ENCODE data around the gene INSM1.

DNA sequence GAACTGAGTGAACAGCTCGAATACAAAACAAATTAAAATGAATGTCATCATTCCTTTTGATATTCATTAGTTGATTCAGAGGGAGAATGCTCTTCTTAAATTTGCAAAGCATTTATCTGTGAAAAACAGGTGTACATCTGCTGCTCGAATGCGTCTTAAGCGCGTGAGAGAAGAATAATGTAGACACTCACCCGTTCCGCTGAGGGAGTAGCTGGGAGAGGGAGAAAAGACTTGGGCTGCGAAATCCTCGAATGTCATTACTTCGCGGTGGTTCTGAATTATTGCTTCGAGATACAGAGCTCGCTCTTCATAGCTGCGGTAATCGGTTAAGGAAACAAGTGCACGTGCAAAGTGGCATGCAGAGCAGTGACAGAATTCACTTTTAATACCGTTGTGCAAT, 43.9 kb downstream of the INSM1 start:
- no peak for TF ChIP-seq POLR2A (IDR thresholded peaks at IDR 0.05; ENCODE audit: borderline replicate concordance, extremely low read depth, insufficient read depth, insufficient read length)
- TF ChIP-seq EZH2 (IDR thresholded peaks at IDR 0.05) = no peak
- TF ChIP-seq, protein P1, sequence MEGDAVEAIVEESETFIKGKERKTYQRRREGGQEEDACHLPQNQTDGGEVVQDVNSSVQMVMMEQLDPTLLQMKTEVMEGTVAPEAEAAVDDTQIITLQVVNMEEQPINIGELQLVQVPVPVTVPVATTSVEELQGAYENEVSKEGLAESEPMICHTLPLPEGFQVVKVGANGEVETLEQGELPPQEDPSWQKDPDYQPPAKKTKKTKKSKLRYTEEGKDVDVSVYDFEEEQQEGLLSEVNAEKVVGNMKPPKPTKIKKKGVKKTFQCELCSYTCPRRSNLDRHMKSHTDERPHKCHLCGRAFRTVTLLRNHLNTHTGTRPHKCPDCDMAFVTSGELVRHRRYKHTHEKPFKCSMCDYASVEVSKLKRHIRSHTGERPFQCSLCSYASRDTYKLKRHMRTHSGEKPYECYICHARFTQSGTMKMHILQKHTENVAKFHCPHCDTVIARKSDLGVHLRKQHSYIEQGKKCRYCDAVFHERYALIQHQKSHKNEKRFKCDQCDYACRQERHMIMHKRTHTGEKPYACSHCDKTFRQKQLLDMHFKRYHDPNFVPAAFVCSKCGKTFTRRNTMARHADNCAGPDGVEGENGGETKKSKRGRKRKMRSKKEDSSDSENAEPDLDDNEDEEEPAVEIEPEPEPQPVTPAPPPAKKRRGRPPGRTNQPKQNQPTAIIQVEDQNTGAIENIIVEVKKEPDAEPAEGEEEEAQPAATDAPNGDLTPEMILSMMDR (IDR thresholded peaks at IDR 0.05 in 2 of 3, conservative IDR thresholded peaks at IDR 0.05 in 1 of 3; ENCODE audit: borderline replicate concordance in 1 of 3, insufficient read depth in 1 of 3, low read depth in 2 of 3, low read length in 2 of 3) = no peak
- no peak for TF ChIP-seq JUND (IDR thresholded peaks at IDR 0.05)
- TF ChIP-seq, protein P2, sequence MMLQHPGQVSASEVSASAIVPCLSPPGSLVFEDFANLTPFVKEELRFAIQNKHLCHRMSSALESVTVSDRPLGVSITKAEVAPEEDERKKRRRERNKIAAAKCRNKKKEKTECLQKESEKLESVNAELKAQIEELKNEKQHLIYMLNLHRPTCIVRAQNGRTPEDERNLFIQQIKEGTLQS (IDR thresholded peaks at IDR 0.05) = no peak
- TF ChIP-seq EZH2phosphoT487 (IDR thresholded peaks at IDR 0.05; ENCODE audit: borderline replicate concordance) = no peak
- no peak for TF ChIP-seq POLR2AphosphoS5 (IDR thresholded peaks at IDR 0.05; ENCODE audit: low read depth, low read length)
- TF ChIP-seq, protein P3, sequence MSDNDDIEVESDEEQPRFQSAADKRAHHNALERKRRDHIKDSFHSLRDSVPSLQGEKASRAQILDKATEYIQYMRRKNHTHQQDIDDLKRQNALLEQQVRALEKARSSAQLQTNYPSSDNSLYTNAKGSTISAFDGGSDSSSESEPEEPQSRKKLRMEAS (IDR thresholded peaks at IDR 0.05) = no peak
- TF ChIP-seq CEBPB (IDR thresholded peaks at IDR 0.05; ENCODE audit: low read depth) = no peak
- no peak for TF ChIP-seq TCF7L2 (IDR thresholded peaks at IDR 0.05; ENCODE audit: borderline replicate concordance, extremely low read depth, insufficient read depth, insufficient read length)
- no peak for TF ChIP-seq ZNF274 (IDR thresholded peaks at IDR 0.05; ENCODE audit: low read depth, low read length)
- TF ChIP-seq EGR1 (IDR thresholded peaks at IDR 0.05; ENCODE audit: low read depth) = no peak
- TF ChIP-seq SP1 (IDR thresholded peaks at IDR 0.05; ENCODE audit: low read depth) = no peak
